HK-2 (cell line): Measurements from ENCODE around the gene IL6ST.

Source experiments
- DNase-seq: peaks from one replicate; pipeline ENCODE4 v3.0.0-alpha.2; 2018; ENCODE audit not compliant: unreplicated experiment

The IL6ST gene

DNA sequence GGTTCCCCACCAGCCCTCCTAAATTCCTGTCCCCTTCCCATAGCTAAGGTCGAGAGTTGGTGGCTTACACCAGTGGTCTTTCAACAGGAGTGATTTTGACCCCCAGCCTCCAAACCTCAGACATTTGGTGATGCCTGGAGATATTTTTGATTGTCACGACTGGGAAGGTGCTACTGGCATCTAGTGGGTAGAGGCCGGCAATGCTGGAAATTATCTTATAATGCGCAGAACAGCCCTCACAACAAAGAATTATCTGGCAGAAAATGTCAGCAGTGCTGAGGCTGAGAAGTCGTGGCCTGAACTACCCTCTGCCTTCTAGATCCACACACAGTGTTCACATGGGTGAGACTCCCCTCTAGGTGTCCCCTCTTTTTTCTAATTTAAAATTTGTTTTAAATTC is 74.0 kb downstream of the IL6ST start:
- DNase-seq: no peak

DNA sequence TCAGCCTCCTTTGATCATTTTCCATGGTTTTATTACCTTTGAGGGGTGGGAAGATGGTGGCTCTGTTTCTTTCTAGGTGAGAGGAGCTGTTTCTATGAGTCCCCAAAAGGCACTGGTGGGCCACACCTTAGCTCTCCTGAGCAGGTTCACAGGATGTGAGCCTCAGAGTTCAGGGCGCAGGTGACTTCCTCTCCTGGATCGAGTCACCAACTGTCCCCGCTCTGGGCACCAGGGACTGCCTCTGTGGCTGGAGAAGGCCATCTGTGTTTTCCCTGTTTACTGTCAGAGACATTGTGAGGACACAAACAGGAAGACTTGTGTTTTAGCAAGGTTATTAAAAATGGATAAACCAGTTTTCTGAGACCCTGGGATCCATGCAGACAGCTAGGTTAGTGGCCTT is 75.1 kb downstream of the IL6ST start:
- DNase-seq: no peak

DNA sequence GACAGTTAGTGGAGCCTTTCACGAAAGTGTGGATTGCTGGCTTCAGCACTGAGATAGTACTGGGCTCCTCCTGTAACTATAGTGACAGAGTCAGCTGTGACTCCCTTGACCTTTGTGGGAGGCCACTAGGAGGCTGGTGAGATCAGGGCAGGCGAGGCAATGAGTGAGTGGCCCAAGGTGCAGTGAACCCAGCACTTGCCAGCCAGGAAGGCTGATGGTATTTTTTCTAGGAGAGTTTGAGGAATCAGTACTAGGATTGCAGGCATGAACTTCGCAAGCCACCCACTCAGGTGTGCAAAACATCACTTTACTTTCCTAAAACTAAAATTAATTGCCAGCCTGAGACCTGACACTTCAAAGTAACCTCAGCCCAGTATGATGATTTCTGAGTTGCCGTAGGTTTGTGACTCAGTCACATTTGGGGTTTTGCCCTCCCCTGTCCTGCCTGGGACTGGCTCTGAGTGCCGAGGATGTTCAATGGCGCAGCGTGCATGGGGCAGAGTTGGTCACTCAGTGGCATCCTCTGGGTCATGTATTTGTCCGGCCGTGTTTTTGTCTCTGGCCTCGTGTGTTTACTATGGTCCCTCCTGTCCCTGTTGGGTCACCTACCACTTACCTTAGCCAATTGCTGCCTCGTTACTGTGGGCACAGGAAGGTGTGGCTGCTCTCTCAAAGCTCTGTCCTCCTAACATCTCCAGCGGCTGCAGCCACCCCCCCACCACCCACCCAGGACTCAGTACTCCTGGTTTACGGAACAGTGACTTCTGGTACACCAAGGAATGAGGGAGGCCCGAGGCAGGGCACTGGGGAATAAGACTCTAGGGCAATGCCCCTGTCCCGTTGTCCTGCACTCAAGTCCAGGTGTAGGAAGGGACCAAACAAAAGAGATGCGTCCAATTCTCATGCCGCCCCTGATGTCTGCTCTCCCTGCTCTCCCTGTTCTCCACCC is 76.4 kb downstream of the IL6ST start:
- DNase-seq: peak; percentile 21

DNA sequence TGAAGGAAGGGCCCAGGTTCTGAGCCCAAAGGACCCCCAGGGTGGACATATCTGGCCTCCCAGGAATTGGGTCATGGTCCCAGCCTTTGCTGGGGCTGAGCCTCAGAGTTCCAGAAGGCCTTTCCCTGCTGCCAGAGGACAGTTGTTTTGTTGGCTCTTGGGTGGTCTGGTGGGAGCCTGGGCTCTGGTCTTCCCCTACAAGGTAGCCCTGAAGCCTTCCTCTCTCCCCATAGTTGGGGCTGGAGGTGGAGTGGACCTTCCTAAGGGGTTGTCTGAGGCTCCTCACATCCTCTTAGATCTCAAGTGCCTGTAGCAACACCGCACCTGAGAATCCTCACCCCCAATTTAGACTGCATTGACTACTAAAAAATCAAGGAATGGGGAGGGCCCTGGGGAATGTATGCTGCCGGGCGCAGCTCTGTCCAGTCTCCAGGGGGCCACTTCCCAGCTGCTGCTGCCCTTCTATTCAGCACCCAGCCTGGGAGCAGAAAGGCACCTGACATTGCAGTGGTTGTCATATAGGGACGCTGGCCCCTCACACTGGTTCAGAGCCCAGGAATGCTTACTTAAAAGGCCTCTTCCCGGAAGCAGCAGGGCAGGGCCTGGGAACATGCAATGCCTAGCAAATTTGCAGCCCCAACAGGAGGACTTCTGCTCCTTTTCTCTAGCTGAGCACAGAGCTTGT is 77.2 kb downstream of the IL6ST start:
- no peak for DNase-seq

DNA sequence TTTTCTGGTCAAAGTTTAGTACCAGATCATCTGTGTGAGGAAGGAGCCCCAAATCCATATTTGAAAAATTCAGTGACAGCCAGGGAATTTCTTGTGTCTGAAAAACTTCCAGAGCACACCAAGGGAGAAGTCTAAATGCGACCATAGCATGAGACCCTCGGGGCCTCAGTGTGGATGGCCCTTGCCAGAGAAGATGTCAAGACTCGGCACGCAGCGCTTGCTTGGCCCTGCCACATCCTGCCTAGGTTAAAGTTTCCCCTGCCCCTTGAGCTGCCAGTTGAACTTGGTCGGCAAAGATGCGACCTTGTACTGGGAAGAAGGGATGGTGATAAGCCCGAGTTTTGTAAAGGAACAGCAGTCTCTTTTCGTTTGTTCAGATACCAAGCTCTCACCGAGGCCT is 77.8 kb downstream of the IL6ST start:
- DNase-seq: no peak

DNA sequence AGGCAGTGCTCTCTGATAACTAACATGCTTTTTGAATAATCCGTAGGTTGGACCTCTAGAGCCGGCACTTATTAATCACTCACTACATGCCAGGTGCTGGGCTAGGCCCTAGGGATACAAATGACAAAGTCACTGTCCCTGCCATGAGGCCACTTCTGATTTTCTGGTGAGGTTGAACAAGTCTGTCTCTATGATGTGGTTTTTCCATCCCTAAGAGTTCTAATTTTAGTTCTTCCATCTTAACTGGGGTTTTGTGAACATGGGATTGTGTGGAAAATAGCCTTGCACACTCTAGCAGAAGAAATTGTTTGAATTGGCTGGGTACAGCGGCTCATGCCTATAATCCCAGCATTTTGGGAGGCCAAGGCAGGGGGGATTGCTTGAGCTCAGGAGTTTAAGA is 79.0 kb downstream of the IL6ST start:
- DNase-seq: no peak

DNA sequence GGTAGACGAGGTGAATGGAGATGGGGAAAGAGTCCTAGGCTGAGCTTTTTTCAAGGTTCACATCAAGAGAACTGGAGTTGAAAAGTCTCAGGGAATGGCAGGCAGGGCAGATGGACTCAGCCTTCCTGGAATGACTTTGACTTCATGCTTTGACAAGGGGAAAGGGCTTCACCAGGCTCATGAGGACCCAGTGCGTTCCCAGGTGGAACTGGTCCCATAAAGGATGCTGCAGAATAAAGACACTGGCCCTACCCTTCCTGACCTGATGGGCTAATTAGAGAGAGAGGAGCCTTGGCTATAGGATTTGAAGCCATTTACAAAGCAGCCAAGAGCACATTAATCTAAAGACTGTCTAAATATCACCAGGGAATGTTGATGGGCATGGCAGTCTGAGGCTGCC is 79.8 kb downstream of the IL6ST start:
- no peak for DNase-seq

DNA sequence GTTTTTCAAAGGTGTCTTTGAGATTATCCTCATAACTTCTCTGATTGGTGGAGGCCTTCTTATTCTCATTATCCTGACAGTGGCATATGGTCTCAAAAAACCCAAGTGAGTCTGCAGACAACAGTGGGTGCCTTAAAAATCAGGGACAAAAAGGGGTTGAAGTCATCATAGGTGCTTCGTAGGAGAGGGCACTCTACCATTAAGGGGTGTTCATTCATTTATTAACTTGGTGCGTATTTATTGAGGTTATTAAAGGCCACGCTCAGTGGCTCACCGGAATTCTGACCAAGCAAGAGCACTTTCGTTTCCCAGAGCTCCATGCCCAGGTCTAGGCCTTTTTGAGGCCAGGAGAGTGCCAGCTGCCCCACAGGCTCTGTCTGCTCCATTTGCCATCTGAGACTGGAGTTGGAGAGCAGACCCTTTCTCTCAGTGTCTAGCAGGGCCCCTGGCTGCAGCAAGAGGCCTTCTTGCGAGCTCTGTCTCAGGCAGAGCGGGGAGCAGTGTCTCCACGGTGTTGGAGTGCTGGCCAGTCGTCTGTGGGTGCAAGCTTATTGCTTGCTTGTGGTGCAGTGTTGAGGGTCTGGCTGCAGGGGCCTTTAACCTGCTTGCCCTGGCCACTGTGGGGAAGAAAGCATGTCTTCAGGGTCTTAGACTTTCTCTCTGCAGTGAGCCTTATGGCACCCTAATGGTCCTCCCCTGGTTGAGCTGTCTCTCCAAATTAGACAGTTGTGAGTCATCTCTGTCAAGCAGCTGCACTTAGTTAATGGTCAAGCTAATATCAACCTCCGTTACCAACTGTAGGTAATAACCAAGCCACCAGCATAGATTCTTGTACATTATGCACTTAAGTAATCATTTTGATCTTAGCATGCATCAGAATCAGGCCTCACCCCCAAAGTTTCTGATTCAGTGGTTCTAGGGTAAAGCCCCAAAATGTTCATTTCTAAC is 81.0 kb downstream of the IL6ST start:
- peak; percentile 17 for DNase-seq

DNA sequence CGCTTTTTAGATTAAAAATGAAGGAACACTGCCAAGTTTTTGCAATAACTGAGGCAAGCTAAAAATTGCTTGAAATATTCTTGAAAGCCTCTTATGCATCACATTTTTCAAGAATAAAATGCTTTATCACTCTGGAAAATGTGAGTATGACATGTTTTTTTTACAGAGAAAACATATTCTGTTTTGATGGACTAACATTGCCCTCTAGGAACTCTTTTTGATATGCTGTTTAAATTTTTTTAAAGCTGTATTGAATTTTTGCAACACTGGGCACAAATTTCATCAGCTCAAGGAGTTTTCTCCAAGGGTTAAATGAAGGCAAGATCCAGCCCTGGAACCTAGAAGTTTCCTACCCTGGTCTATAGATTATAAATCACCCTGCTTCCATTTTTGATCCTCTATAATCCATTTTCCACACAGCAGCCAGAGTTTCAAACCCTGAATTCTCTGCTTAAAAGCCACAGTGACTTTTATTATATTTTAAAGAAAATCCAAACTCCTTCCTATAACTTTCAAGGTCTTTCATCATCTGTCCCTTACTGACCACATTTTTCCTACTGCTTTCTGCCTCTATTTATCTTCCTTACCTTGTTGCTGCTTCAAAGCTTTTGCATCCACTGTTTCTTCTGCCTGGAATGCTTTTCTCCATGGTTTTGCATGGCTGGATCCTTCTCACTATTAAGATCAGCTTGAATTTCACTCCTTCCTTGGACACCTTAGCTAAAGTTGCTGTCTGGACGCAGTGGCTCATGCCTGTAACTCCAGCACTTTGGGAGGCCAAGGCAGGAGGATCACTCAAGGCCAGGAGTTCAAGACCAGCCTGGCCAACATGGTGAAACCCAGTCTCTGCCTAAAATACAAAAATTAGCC is 82.7 kb downstream of the IL6ST start:
- DNase-seq: no peak

DNA sequence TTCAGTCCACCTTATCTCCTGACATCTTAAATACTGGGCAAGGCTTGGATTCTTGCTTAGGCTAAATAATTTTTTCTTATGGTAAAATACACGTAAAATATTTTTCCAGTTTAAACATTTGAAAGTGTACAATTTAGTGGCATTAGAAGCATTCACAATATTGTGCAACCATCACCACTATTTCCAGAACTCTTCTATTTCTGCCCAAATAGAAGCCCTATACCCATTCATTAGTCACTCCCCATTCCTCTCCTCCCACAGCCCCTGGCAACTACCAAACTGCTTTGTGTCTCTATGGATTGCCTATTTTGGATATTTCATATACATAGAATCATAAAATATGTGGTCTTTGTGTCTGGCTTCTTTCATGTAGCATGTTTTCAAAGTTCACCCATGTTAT is 86.0 kb downstream of the IL6ST start:
- no peak for DNase-seq

DNA sequence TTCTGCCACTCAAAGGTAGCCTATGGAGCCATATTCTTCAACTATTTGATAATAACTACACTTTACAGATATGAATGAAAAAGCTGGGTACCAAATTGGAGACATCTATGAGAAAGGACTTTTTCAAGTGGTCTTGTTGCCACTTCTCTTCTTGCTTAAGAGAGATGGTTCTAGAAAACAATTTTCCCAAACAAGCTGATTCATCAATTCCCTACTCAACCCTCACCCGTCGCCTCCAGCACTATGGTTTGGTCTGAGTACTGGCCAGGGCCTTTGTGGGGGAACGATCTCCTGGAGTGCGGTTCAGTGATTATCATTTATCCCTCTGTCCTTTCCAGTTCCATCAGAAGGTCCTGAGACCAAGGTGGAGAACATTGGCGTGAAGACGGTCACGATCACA is 86.8 kb downstream of the IL6ST start:
- DNase-seq: no peak

DNA sequence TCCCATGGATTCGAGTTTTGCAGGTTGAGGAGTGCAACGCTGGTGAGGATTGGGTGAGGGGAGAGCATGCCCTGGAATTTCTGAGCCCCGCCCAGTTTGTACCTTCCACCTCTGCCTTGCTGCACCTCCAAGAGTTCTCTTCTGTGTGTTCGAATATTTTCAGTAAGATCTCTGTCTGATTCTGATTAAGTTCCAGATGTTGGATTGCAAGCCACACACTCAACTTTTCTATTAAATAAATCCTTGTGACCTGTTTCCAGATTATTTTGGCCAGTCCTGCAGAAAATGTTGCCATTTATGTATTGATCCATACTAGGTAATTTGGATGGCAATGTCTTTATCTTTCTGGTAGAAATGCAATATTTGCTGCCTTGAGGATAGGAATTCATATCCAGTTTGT is 89.5 kb downstream of the IL6ST start:
- no peak for DNase-seq

DNA sequence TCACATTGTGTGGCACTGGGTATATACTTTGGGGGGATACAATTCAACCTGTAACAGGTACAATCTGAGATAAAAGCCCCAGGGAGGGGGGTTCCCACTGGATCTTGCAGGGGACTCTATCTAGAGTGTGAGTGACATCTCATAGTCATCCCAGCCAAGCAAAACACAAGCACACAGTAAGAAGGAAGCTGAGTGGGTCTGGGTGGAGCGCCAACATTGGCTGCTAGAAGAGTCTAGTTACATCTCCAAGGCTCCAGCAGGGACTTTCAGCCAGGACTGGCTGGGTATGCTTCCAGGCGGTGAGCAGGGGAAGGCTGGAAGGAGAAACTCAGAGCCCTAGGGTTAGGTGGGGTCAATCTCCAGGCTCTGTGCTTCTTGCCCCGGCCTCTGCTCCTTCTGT is 90.6 kb downstream of the IL6ST start:
- DNase-seq: no peak

DNA sequence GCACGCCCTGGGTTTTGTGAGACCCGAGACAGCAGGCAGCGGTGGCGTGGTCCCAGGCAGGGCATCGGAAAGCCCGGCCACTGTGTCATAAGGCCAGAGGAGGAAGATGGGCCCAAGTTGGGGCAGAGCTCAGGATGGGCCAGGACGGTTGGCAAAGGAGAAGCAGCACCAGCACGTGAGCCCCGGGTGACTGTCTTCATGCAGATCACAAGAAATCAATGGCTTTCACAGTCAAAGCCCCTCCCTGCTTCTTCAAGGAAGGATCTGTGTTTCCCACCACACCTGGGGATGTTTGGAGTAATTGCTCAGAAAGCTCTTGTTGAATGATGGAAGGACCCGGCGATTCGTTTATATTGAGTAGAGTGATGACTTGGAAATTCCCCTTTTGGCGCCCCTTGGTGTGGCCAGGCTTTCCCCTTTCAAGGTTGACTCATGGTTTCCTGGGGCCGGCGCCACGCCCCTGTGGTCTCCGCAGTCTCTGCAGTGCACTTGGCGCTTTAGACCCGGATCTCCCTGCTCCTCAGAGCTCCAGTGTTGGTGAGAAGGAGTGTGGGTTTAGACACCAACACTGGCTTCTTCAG is 91.6 kb downstream of the IL6ST start:
- DNase-seq: peak; percentile 13

DNA sequence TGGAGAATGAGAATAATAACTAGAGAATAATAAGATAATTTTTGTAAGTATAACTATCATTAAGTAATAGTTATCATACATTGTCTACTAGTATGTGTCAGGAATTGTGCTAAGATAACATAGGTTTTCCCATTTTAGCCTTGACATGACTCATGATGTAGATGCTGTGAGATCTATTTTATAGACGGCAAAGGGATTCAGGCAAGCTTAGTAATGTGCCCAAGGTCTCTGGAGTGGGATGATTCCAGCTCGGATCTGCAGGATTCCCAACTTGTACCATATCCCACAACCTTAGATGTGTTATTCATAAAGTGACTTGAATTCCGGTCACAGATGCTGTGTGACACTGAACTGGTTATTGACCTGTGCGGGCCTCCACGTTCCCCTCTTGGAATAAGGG is 92.1 kb downstream of the IL6ST start:
- no peak for DNase-seq

DNA sequence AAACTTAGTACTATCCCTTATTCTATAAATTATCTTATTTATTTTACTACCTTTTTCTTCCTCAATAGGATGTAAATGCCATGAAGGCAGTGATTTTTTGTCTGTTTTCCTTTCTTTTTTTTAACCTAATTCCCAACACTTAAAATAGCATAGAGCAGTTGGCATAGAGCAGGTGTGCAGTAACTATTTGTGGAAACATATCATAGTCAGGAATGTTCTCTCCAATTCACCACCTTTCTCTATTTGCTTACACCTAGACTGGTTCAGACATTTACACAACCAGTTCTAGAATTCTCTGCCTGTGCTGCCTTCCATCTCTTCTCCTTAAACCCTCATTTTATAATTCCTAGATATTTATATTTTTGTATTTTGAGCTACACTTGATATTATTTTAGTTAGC is 94.0 kb downstream of the IL6ST start:
- DNase-seq: no peak

DNA sequence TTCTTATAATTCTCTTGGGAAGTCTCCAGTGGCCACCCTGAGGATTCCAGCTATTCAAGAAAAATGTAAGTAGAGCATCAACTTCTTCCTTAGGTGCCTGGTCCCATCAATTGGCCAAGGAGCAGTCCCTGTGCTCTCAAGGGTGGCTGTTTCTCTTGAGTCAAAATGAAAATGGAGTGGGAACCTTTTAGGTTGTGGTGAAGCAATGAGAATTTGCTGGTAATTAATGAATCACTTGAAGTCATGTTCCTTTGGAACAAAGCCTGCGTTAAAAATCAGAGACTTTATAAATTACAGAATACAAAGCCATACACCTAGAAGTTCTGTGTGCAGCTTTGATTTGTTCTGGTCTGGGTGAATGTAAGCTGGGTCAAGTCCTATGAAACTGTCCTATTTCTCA is 94.7 kb downstream of the IL6ST start:
- DNase-seq: no peak

DNA sequence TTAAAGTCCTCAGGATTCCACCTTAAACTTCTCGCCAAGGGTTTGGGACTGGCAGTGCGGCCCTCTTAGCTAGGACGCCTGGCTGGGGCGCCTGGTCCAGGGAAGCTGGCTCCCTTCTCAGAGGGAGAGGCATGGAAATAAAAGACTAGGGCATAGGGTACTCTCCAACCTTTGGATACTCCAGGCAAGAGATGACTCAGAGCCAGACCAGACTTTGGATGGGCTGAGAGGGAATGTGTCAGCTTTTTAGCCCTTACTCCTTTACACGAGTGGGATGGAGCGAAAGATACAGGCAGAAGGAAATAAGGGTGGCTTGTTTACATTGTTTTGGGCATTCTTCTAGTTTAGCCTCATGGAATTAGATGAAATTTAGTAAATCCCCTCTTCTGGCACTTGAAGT is 95.4 kb downstream of the IL6ST start:
- no peak for DNase-seq

DNA sequence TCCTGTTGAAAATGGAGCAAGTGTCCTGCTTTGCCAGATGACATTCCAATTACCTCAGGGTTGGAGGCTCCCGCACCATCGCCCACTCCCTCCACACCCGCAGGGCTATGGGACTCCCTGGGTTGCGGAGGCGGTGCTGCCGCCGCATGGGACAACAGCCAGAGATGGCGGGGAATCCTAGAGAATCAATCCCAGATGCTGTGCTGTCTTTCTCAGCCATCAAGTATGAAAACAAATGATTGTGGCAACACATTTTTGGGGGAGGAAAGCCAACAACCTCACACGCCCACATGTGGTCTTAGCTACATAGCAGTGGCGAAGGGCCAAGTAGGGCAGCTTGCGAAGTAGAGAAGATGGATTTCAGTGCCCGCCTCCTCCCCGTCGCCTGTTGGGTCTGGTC is 96.9 kb downstream of the IL6ST start:
- no peak for DNase-seq

DNA sequence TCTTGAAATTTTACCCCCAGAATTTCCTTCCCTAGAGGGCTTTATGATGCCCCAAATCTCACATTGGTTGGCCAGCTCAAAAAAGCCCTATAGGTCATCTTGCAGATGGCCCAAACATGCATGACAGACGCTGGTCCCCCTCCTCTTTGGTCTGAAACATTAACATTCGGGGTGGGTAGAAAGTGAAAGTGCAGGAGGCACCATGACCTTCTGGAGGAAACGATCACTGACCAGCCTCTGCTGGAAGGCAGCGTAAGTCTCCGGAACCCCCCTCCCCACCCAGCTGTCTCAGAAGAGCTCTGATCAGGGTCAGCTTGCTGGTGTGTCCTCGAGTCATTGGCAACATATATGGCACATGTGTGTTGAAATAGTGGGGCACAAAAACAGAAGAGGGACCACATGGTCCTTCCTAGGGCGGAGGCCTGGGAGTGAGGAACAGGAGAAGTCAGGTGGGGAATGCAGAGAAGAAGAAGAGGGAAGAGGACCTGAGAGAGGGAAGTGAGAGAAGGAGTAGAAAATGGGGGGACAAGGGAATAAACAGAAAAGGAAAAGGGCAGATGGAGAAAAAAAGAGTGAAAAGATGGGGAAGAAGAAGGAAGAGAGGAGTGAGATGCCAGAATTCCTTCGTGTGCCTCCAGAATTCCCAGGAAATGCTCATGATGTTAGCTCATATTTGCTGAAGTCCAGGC is 97.4 kb downstream of the IL6ST start:
- no peak for DNase-seq
